Sigmoid colon (tissue), 7 donors: Measurements from ENCODE around the gene THOC1. TPM values are rescaled to one million over a fixed set of nuclear protein-coding genes. Genes with fewer than 3 reads are reported as not detected.

Experiments used
- DNase-seq: peaks from one replicate; pipeline ENCODE4 v3.0.0-alpha.2; 2019
- H3K27ac ChIP-seq, 4 donors: fragments of 200-600 bp; sonication (generic); one replicate each; pipeline ENCODE4 v1.5.1; 2016 to 2019; ENCODE audit warnings: mild to moderate bottlenecking in 1 of 4
- H3K27me3 ChIP-seq, 3 donors: fragments of 200-600 bp; sonication (generic); one replicate each; pipeline ENCODE4 v1.5.1; 2019; ENCODE audit warnings: mild to moderate bottlenecking in 1 of 3
- H3K36me3 ChIP-seq, 4 donors: fragments of 200-600 bp; sonication (generic); one replicate each; pipeline ENCODE4 v1.5.1; 2016 to 2019
- H3K4me1 ChIP-seq, 4 donors: fragments of 200-600 bp; sonication (generic); one replicate each; pipeline ENCODE4 v1.5.1; 2017 to 2019
- H3K4me3 ChIP-seq, 4 donors: fragments of 200-600 bp; sonication (generic); one replicate each; pipeline ENCODE4 v1.5.1; 2017 to 2019; ENCODE audit warnings: mild to moderate bottlenecking in 2 of 4, moderate library complexity in 1 of 4
- H3K9me3 ChIP-seq, 4 donors: fragments of 200-600 bp in 3 of 4; sonication (generic) in 3 of 4; one replicate each; pipeline versions ENCODE4 v1.5.1 to v1.6.1; 2013 to 2019
- EP300 ChIP-seq, 4 donors: sonication (generic); formaldehyde crosslinking; IDR thresholded peaks; one replicate each; pipeline ENCODE4 v1.6.1; 2017; ENCODE audit warnings: antibody characterized with exemption in 4 of 4
- POLR2A ChIP-seq, 2 donors: fragments of 450-650 bp; IDR thresholded peaks; one replicate each; pipeline ENCODE4 v1.6.1; 2016; ENCODE audit warnings: antibody characterized with exemption in 2 of 2, mild to moderate bottlenecking in 2 of 2, moderate library complexity in 2 of 2
- POLR2AphosphoS5 ChIP-seq, 4 donors: sonication (generic); formaldehyde crosslinking; IDR thresholded peaks; one replicate each; pipeline ENCODE4 v1.6.1; 2017; ENCODE audit warnings: antibody characterized with exemption in 4 of 4
- WGBS, 2 donors: extraction: QIAGEN DNeasy Blood & Tissue Kit; methylation state at CpG; one replicate each; pipeline ENCODE4 v1.1.7; 2013; 5-methylcytosine and 5-hydroxymethylcytosine counted together
- intact Hi-C: fragments of 100-400 bp; cut with DNase I; formaldehyde crosslinking; loops from one replicate; pipeline ENCODE4 v1.15.1; 2023
- polyA plus RNA-seq, 3 donors: library from polyadenylated mRNA; stranded (reverse); fragments of 200-250 nt; gene quantifications; one replicate each; pipeline ENCODE4 v1.2.3, GENCODE V29; 2013
- total RNA-seq, 4 donors: library from RNA; depleted of rRNA; stranded (reverse); fragments of >200 nt; gene quantifications; one replicate each; pipeline ENCODE4 v1.1.0, GENCODE V29; 2016
- TF ChIP-seq, protein P1 (sequence below), 4 experiments: fragments of 450-650 bp in 3 of 4; fragments of 200-600 bp in 1 of 4; IDR thresholded peaks; one replicate each; pipeline ENCODE4 v1.5.1; 2016 to 2019; ENCODE audit warnings: antibody characterized with exemption in 4 of 4, mild to moderate bottlenecking in 3 of 4, moderate library complexity in 2 of 4
- donor health status: healthy with polysubstance abuse.
- donor health status: Bipolar disorder and iron deficiency.
- donor health status: healthy.

Gene THOC1
- total and polyA plus RNA-seq, 7 donors = 7.2 to 71.2 (median 40.8) TPM

DNA sequence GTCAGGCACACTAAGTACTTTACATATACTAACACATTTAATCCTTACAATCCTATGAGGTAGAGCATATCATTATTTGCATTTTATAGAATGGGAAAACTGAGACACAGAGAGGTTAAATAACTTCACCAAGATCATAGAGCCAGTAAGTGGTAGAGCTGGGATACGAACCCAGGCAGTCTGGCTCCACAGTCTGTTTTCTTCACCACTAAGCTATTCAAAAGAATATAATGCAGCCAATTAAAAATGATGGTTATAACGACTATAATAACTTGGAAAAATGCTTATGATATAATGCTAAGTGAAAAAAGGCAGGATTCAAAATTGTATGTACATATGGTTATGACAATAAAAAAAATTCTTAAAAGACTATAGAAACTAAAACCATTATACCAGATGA is 7.3 kb downstream of the THOC1 start:
- WGBS, 2 donors = 83 to 92% methylated on average over 2 of the region's 2 CpGs
- Histone ChIP-seq H3K27ac (no peak overlapping the region), H3K9me3 (no peaks in the 10 kb centered on the region), H3K4me1 (no peaks in the 10 kb centered on the region), H3K27me3 (no peaks in the 10 kb centered on the region), H3K36me3 (peaks cover 12 to 97% (median 24%) of the 10 kb centered on the region in 4 donors), H3K4me3 (no peak overlapping the region)
- TF ChIP-seq EP300 (IDR thresholded peaks at IDR 0.05) (no peak), POLR2AphosphoS5 (IDR thresholded peaks at IDR 0.05) (no peak), POLR2A (IDR thresholded peaks at IDR 0.05) (no peak)
- TF ChIP-seq, protein P1, sequence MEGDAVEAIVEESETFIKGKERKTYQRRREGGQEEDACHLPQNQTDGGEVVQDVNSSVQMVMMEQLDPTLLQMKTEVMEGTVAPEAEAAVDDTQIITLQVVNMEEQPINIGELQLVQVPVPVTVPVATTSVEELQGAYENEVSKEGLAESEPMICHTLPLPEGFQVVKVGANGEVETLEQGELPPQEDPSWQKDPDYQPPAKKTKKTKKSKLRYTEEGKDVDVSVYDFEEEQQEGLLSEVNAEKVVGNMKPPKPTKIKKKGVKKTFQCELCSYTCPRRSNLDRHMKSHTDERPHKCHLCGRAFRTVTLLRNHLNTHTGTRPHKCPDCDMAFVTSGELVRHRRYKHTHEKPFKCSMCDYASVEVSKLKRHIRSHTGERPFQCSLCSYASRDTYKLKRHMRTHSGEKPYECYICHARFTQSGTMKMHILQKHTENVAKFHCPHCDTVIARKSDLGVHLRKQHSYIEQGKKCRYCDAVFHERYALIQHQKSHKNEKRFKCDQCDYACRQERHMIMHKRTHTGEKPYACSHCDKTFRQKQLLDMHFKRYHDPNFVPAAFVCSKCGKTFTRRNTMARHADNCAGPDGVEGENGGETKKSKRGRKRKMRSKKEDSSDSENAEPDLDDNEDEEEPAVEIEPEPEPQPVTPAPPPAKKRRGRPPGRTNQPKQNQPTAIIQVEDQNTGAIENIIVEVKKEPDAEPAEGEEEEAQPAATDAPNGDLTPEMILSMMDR (IDR thresholded peaks at IDR 0.05) = no peak
- intact Hi-C loops = loop anchor here (10.0 kb wide), 2 partner anchors 454 to 554 kb away; partner anchors contain the start of genes ENOSF1 and YES1
- DNase-seq = no peak

DNA sequence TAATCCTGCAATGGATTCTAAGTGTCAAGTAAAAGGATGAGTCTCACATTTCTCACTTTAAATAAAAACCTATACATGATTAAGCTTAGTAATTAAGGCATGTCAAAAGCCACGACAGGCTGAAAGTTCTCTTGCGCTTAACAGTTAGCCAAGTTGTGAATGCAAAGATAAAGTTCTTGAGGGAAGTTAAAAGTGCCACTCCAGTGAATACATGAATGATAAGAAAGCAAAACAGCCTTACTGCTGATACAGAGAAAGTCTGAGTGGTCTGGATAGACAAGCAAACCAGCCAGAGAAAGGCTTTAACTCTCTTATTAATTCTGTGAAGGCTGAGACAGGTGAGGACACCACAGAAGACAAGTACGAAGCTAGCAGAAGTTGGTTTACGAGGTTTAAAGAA is 12.7 kb downstream of the THOC1 start:
- Histone ChIP-seq H3K27me3 (no peaks in the 10 kb centered on the region), H3K9me3 (no peaks in the 10 kb centered on the region), H3K27ac (no peak overlapping the region), H3K4me3 (no peak overlapping the region), H3K4me1 (no peaks in the 10 kb centered on the region), H3K36me3 (peaks cover 20 to 100% (median 35%) of the 10 kb centered on the region in 4 donors)
- intact Hi-C loops = no loop called here
- TF ChIP-seq, protein P1 (IDR thresholded peaks at IDR 0.05) = no peak
- TF ChIP-seq EP300 (IDR thresholded peaks at IDR 0.05) (no peak), POLR2A (IDR thresholded peaks at IDR 0.05) (no peak), POLR2AphosphoS5 (IDR thresholded peaks at IDR 0.05) (no peak)
- DNase-seq = no peak
- WGBS, 2 donors = 95 to 97% methylated on average over 4 of the region's 4 CpGs

DNA sequence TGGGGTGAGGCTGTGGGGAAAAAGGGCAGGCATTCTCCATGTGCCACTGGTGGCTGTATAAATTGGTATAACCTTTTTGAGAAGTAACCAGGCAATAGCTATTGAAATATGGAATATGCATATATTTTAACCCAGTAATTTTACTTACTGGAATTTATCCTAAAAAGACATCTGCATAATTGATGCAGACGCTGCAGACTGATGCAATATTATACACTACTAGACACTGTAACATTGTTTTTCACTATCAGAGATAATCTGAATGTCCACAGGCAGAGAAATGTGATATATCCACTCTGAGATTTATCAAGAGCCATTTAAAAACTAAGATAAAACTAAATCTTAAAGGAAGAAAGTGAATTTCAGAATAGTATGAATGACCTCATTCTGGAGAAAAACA is 14.7 kb downstream of the THOC1 start:
- no peaks in the 10 kb centered on the region for H3K27me3 ChIP-seq
- no peak overlapping the region for H3K27ac ChIP-seq
- peaks cover 14 to 99% (median 33%) of the 10 kb centered on the region in 4 donors for H3K36me3 ChIP-seq
- H3K4me1 ChIP-seq = no peaks in the 10 kb centered on the region
- 92 to 95% methylated on average over 1 of the region's 1 CpG for WGBS, 2 donors
- intact Hi-C loops = no loop called here
- DNase-seq = no peak
- TF ChIP-seq EP300 (IDR thresholded peaks at IDR 0.05) = no peak
- no peak for TF ChIP-seq POLR2AphosphoS5 (IDR thresholded peaks at IDR 0.05)
- TF ChIP-seq, protein P1 (IDR thresholded peaks at IDR 0.05) = no peak
- no peak for TF ChIP-seq POLR2A (IDR thresholded peaks at IDR 0.05)
- H3K9me3 ChIP-seq = no peaks in the 10 kb centered on the region
- H3K4me3 ChIP-seq = no peak overlapping the region

DNA sequence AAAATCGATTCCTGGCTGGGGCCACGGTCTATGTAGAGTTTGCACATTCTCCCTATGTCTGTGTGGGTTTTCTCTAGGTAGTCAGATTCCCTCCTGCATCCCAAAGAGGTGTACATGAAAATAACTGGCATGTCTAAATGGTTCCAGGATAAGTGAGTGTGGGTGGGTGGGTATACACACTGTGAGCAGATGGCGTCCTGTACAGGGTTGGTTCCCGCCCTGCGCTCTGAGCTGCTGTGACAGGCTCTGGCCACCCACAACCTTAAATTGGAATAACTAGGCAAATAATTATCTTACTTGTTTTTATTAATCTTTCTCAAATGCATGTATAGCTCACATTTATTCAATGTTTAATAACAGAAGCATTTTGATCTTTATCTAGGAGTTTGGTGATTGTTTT is 16.3 kb downstream of the THOC1 start:
- no peaks in the 10 kb centered on the region for H3K27me3 ChIP-seq
- no peak overlapping the region for H3K4me3 ChIP-seq
- no peaks in the 10 kb centered on the region for H3K9me3 ChIP-seq
- 97 to 98% methylated on average over 5 of the region's 5 CpGs for WGBS, 2 donors
- H3K4me1 ChIP-seq = no peaks in the 10 kb centered on the region
- intact Hi-C loops = no loop called here
- peaks cover 4 to 99% (median 31%) of the 10 kb centered on the region in 4 donors for H3K36me3 ChIP-seq
- H3K27ac ChIP-seq = no peak overlapping the region
- no peak for TF ChIP-seq POLR2AphosphoS5 (IDR thresholded peaks at IDR 0.05)
- no peak for TF ChIP-seq EP300 (IDR thresholded peaks at IDR 0.05)
- TF ChIP-seq, protein P1 (IDR thresholded peaks at IDR 0.05) = no peak
- TF ChIP-seq POLR2A (IDR thresholded peaks at IDR 0.05) = no peak
- DNase-seq = no peak

DNA sequence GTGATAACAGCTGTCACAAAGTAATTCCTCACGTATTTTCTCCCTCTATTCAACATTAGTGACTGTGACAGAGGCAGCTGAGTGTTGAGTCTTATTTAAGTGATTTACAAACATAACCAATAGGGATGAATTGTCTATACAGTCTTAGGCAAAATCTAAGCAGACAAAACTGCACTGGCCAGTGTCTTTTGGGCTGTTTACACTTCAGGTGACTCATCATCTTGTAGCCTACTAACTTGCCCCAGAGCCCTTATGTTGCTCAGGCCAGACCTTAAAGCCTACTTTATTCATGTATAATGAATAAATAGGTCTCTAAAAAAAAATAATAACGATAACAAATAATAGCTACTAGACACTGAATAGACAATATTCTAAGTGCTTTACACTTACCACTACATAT is 17.2 kb downstream of the THOC1 start:
- DNase-seq = no peak
- Histone ChIP-seq H3K27me3 (no peaks in the 10 kb centered on the region), H3K9me3 (no peaks in the 10 kb centered on the region), H3K4me1 (no peaks in the 10 kb centered on the region), H3K27ac (no peak overlapping the region), H3K4me3 (no peak overlapping the region), H3K36me3 (peaks cover 0 to 99% (median 30%) of the 10 kb centered on the region in 4 donors)
- TF ChIP-seq EP300 (IDR thresholded peaks at IDR 0.05) (no peak), POLR2A (IDR thresholded peaks at IDR 0.05) (no peak), POLR2AphosphoS5 (IDR thresholded peaks at IDR 0.05) (no peak)
- TF ChIP-seq, protein P1 (IDR thresholded peaks at IDR 0.05) = no peak
- WGBS, 2 donors = 87 to 94% methylated on average over 2 of the region's 2 CpGs
- intact Hi-C loops = no loop called here
